Occipital lobe (tissue), 2 donors: ENCODE data around the gene CD8A. TPM values are rescaled to one million over a fixed set of nuclear protein-coding genes. Genes with fewer than 3 reads are reported as not detected.
"Not testable (repeated sequence)": the region's sequence is repeated elsewhere in the genome, so short reads cannot be mapped to it uniquely, and the experiment has no call there.

ENCODE experiments used
- DNase-seq: peaks from one replicate; lab custom pipeline; 2025; lab: John Stamatoyannopoulos, UW
- total RNA-seq: library from RNA; depleted of rRNA; stranded (reverse); fragments of >200 nt; gene quantifications from one replicate; pipeline ENCODE4 v1.2.3, GENCODE V29; 2014

Gene CD8A
- total RNA-seq, 1 donor from 2014 or later, result 1.1 TPM

GRCh38 chr2:86739889-86740288, 50.8 kb downstream of the CD8A start:
- DNase-seq, result not testable (repeated sequence)

GRCh38 chr2:86739485-86739884, 51.2 kb downstream of the CD8A start:
- not testable (repeated sequence) for DNase-seq

- not testable (repeated sequence) for DNase-seq
Measured at GRCh38 chr2:86734896-86735295, 55.8 kb downstream of the CD8A start.

Other genes with a start within 250 kb of the CD8A start
- gene CHMP3, start 227.5 kb downstream of the CD8A start, total RNA-seq, result 50.1 TPM
- gene RNF103, start 167.0 kb downstream of the CD8A start, total RNA-seq, result 48.5 TPM
- gene RMND5A, start 70.6 kb downstream of the CD8A start, total RNA-seq, result 83.0 TPM
- not detected for gene CD8B, start 71.0 kb upstream of the CD8A start, total RNA-seq
- 0.16 TPM for gene RGPD1, start 151.2 kb upstream of the CD8A start, total RNA-seq
- gene PLGLB1, start 230.9 kb upstream of the CD8A start, total RNA-seq, result 6.2 TPM